Stomach smooth muscle (tissue), 2 donors: Measurements from ENCODE around the gene IL12RB2.

Source experiments
- H3K27ac ChIP-seq: one replicate; pipeline ENCODE4 v1.7.0; 2013; ENCODE audit warnings: mild to moderate bottlenecking, low read length, inconsistent platforms
- H3K27me3 ChIP-seq, 2 donors: one replicate each; pipeline ENCODE4 v1.7.0; 2013; ENCODE audit warnings: low read length in 2 of 2; ENCODE audit not compliant: insufficient read depth in 2 of 2, control insufficient read depth in 1 of 2
- H3K36me3 ChIP-seq, 2 donors: one replicate each; pipeline ENCODE4 v1.7.0; 2013; ENCODE audit warnings: low read length in 2 of 2; ENCODE audit not compliant: control insufficient read depth in 2 of 2, insufficient read depth in 2 of 2
- H3K4me1 ChIP-seq: one replicate; pipeline ENCODE4 v1.7.0; 2013; ENCODE audit warnings: low read length; ENCODE audit not compliant: control insufficient read depth, insufficient read depth
- H3K4me3 ChIP-seq, 2 donors: one replicate each; pipeline ENCODE4 v1.7.0; 2013; ENCODE audit warnings: low read length in 2 of 2
- H3K9ac ChIP-seq, 2 donors: one replicate each; pipeline ENCODE4 v1.7.0; 2013; ENCODE audit warnings: low read length in 2 of 2, mild to moderate bottlenecking in 1 of 2
- H3K9me3 ChIP-seq, 2 donors: one replicate each; pipeline ENCODE4 v1.7.0; 2013; ENCODE audit warnings: low read length in 2 of 2; ENCODE audit not compliant: control insufficient read depth in 2 of 2
- donor health status: healthy.
- donor health status: Pancreatic carcinoma.

The IL12RB2 gene

GRCh38 chr1:67285780-67286488, 21.7 kb upstream of the IL12RB2 start:
- H3K9me3 ChIP-seq, result no peaks in the 10 kb centered on the region
- H3K9ac ChIP-seq, result no peak overlapping the region
- H3K27me3 ChIP-seq, result no peaks in the 10 kb centered on the region
- no peak overlapping the region for H3K27ac ChIP-seq
- H3K4me1 ChIP-seq, result no peaks in the 10 kb centered on the region
- H3K4me3 ChIP-seq, result no peak overlapping the region
- H3K36me3 ChIP-seq, result no peaks in the 10 kb centered on the region

DNA sequence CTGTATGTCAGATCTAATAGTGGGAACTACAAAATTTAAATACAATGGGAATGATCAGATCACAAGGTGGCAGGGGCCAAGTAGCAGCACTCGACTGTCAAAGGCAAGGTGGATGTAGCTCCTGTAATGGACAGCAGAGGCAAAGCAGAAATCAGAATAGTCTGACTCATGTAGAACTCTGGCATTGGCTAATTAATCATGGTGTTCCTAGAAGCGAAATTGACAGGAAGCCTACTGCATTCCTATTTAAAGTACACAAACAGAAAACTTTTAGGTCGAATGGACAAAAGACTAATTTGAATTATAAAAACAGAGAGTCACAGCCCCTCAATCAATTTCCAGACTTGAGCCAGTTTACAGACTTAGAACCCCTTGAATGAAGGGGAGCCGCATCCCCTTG, 17.4 kb upstream of the IL12RB2 start:
- Histone ChIP-seq H3K9ac (no peak overlapping the region), H3K9me3 (no peaks in the 10 kb centered on the region), H3K4me1 (no peaks in the 10 kb centered on the region), H3K36me3 (no peaks in the 10 kb centered on the region), H3K27ac (no peak overlapping the region), H3K4me3 (no peak overlapping the region), H3K27me3 (no peaks in the 10 kb centered on the region)

DNA sequence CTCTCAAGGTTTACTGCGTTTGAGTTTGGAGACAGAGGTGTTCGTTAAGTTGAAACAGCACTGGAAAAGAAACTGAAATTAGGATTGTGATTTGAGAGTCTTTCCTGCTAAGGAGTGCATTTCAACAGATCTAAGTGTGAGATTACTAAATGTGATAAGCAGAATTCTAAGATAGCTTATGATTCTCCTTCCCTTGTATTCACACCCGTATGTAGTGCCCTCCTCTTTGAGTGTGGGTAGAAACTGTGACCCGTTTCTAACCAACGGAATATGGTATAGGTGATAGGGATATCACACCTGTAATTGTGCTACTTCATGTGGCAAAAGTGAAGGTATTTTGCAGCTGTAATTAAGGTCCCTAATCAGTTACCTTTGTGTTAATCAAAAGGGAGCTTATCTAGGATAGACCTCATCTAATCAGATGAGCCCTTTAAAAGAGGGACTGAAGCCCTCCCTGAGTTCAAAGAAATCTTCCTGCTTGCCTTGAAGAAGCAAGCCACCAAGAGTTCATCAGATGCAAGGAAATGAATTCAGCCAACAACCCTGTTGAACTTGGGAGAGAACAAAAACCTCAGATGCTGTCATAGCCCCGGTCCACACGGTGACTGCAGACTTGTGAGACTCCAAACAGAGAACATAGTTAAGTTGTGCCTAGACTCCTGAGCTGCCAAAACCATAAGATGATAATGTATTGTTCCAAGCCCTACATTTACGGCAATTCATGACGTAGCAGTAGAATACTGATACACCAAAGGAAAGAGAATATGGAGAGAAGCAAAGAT, 12.6 kb upstream of the IL12RB2 start:
- no peaks in the 10 kb centered on the region for H3K27me3 ChIP-seq
- no peaks in the 10 kb centered on the region for H3K9me3 ChIP-seq
- H3K36me3 ChIP-seq, result no peaks in the 10 kb centered on the region
- no peak overlapping the region for H3K4me3 ChIP-seq
- H3K27ac ChIP-seq, result no peak overlapping the region
- H3K9ac ChIP-seq, result no peak overlapping the region
- H3K4me1 ChIP-seq, result no peaks in the 10 kb centered on the region

- H3K27me3 ChIP-seq, result no peaks in the 10 kb centered on the region
- no peak overlapping the region for H3K9ac ChIP-seq
- H3K4me3 ChIP-seq, result no peak overlapping the region
- no peaks in the 10 kb centered on the region for H3K9me3 ChIP-seq
- H3K4me1 ChIP-seq, result no peaks in the 10 kb centered on the region
- H3K36me3 ChIP-seq, result no peaks in the 10 kb centered on the region
- H3K27ac ChIP-seq, result no peak overlapping the region
Observed at GRCh38 chr1:67298762-67299161, 8.9 kb upstream of the IL12RB2 start.

DNA sequence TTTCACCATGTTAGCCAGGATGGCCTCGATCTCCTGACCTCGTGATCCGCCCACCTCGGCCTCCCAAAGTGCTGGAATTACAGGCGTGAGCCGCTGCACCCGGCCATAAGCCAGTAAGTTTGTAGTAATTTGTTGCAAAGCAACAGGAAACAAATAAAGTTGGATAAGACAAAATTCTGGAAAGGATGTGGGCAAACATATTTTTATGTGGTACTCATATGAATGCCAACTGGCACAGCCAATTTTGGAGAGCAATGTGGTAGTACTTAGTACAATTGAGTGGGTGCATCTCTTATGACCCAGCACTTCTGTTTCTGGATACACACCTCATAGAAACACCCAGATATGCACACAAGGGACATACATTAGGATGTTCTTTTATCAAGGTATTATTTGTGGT, 8.4 kb upstream of the IL12RB2 start:
- Histone ChIP-seq H3K27me3 (no peaks in the 10 kb centered on the region), H3K4me3 (no peak overlapping the region), H3K4me1 (no peaks in the 10 kb centered on the region), H3K27ac (no peak overlapping the region), H3K9me3 (no peaks in the 10 kb centered on the region), H3K9ac (no peak overlapping the region), H3K36me3 (no peaks in the 10 kb centered on the region)

DNA sequence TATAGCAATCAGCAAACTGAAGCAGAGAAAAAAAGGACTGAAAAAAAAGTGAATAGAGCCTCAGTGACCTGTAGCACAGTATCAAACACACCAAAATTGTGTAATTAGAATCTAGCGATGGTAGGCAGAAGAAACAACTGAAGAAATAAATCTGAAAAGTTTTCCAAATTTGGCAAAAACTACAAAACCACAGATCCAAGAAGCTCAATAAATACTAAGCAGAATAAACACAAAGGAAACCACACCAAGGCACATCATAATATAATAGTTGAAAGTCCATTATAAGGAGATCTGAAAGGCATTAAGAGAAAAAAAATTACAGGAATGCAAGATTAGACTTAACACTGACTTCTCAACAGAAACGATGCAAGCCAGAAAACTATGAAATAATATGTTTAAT, 7.1 kb upstream of the IL12RB2 start:
- H3K27me3 ChIP-seq, result no peaks in the 10 kb centered on the region
- no peak overlapping the region for H3K4me3 ChIP-seq
- no peaks in the 10 kb centered on the region for H3K9me3 ChIP-seq
- no peaks in the 10 kb centered on the region for H3K36me3 ChIP-seq
- no peak overlapping the region for H3K9ac ChIP-seq
- H3K4me1 ChIP-seq, result no peaks in the 10 kb centered on the region
- H3K27ac ChIP-seq, result no peak overlapping the region

GRCh38 chr1:67304023-67304422, 3.6 kb upstream of the IL12RB2 start:
- Histone ChIP-seq H3K9me3 (no peaks in the 10 kb centered on the region), H3K4me3 (no peak overlapping the region), H3K36me3 (no peaks in the 10 kb centered on the region), H3K4me1 (peaks cover 2% of the 10 kb centered on the region), H3K27ac (no peak overlapping the region), H3K27me3 (peaks cover 4 to 15% of the 10 kb centered on the region in 2 donors), H3K9ac (no peak overlapping the region)

DNA sequence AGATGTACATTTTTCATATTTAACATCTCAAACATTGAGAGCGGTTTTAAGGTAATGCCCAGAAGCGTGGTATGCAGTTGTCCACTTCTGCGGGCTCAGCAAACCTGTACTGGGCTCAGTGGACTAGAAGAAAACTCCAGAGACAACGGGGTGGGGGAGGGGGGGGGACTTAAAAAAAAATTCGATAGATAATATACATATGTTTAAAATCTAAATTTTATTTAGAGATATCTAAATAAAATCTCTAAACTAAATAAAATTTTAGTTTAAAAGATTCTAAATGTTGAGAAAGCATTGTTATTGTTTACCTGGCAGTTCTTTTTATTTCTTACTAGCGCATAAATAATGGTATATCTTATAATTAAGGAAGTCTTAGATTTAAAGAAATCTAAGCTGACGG, 1.1 kb upstream of the IL12RB2 start:
- Histone ChIP-seq H3K4me1 (peaks cover 2% of the 10 kb centered on the region), H3K36me3 (no peaks in the 10 kb centered on the region), H3K27me3 (peaks cover 4 to 15% of the 10 kb centered on the region in 2 donors), H3K4me3 (no peak overlapping the region), H3K27ac (no peak overlapping the region), H3K9ac (no peak overlapping the region), H3K9me3 (no peaks in the 10 kb centered on the region)

DNA sequence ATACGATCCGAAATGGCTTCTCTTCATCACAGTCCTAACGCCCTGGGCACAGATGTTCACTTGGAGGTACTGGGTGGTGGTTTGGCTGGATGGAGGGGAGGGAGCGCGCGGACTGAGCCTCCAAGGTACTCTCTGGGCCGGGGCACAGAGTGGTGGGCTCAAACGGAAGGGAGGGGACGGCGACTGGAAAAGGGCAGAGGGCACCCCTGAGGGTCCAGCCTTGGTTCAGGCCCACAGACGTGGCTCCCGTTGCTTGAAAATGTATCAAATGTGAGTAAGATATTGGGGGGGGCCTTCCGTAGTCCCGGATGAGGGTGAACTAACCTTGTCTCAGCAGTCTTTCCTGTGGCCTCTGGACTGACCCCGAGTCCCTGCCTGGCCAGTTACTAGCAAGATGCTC, 463 bp downstream of the IL12RB2 start:
- H3K4me3 ChIP-seq, result peak overlapping the region in 1 of 2 donors; percentile 50

GRCh38 chr1:67312615-67313014, 4.9 kb downstream of the IL12RB2 start:
- Histone ChIP-seq H3K4me3 (no peak overlapping the region), H3K27ac (no peak overlapping the region), H3K4me1 (peaks cover 2% of the 10 kb centered on the region), H3K27me3 (peaks cover 0 to 6% of the 10 kb centered on the region in 2 donors), H3K9me3 (no peaks in the 10 kb centered on the region), H3K36me3 (no peaks in the 10 kb centered on the region), H3K9ac (no peak overlapping the region)

More for the DNA sequence above, 463 bp downstream of the IL12RB2 start:
- peaks cover 2% of the 10 kb centered on the region for H3K4me1 ChIP-seq
- no peak overlapping the region for H3K9ac ChIP-seq
- no peak overlapping the region for H3K27ac ChIP-seq
- H3K27me3 ChIP-seq, result peaks cover 4 to 15% of the 10 kb centered on the region in 2 donors
- H3K36me3 ChIP-seq, result no peaks in the 10 kb centered on the region
- no peaks in the 10 kb centered on the region for H3K9me3 ChIP-seq
